Lung (tissue), 12 donors: Measurements from ENCODE around the gene APLN. TPM values are rescaled to one million over a fixed set of nuclear protein-coding genes. Genes with fewer than 3 reads are reported as not detected.

Source experiments
- ATAC-seq: fragments of 200-7000 bp; cut with Tn5 transposase; one replicate; pipeline ENCODE4 v1.9.1; 2020; ENCODE audit warnings: moderate number of reproducible peaks; ENCODE audit not compliant: insufficient read depth, low FRiP score
- DNase-seq, 3 donors: peaks; one replicate each; pipeline ENCODE4 v3.0.0-alpha.2; 2013 to 2017
- H3K27ac ChIP-seq, 2 donors: one replicate each; pipeline ENCODE4 v1.5.1; 2013; ENCODE audit warnings: mild to moderate bottlenecking in 2 of 2, moderate library complexity in 2 of 2, control low read depth in 1 of 2, inconsistent platforms in 1 of 2, low read depth in 1 of 2, low read length in 1 of 2
- H3K27me3 ChIP-seq, 3 donors: one replicate each; pipeline ENCODE4 v1.5.1; 2013; ENCODE audit warnings: low read length in 2 of 3; ENCODE audit not compliant: control insufficient read depth in 3 of 3, insufficient read depth in 3 of 3
- H3K36me3 ChIP-seq, 4 donors: one replicate each; pipeline ENCODE4 v1.5.1; 2013; ENCODE audit warnings: low read length in 4 of 4, mild to moderate bottlenecking in 1 of 4, moderate library complexity in 1 of 4; ENCODE audit not compliant: control insufficient read depth in 4 of 4, insufficient read depth in 4 of 4
- H3K4me1 ChIP-seq, 5 donors: one replicate each; pipeline ENCODE4 v1.5.1; 2013; ENCODE audit warnings: low read length in 5 of 5, mild to moderate bottlenecking in 2 of 5, moderate library complexity in 1 of 5; ENCODE audit not compliant: control insufficient read depth in 5 of 5, insufficient read depth in 5 of 5
- H3K4me3 ChIP-seq: one replicate; pipeline ENCODE4 v1.5.1; 2013; ENCODE audit warnings: mild to moderate bottlenecking, control low read depth, moderate library complexity
- H3K9ac ChIP-seq, 2 donors: one replicate each; pipeline ENCODE4 v1.5.1; 2013; ENCODE audit warnings: low read length in 2 of 2, control low read depth in 1 of 2; ENCODE audit not compliant: insufficient read depth in 1 of 2
- H3K9me3 ChIP-seq, 4 donors: one replicate each; pipeline ENCODE4 v1.5.1; 2013; ENCODE audit warnings: low read length in 3 of 4, mild to moderate bottlenecking in 1 of 4, moderate library complexity in 1 of 4; ENCODE audit not compliant: control insufficient read depth in 4 of 4, insufficient read depth in 3 of 4
- CTCF ChIP-seq: IDR thresholded peaks from 2 replicates; pipeline ENCODE4 v1.5.1; 2012; ENCODE audit warnings: mild to moderate bottlenecking; ENCODE audit errors: control extremely low read depth, extremely low read depth
- WGBS, 2 donors: extraction: QIAGEN DNeasy Blood & Tissue Kit; methylation state at CpG; one replicate each; pipeline ENCODE4 v1.1.7; 2013; 5-methylcytosine and 5-hydroxymethylcytosine counted together
- polyA plus RNA-seq, 2 donors: library from polyadenylated mRNA; stranded (reverse); fragments of 200-250 nt; gene quantifications; one replicate each; pipeline ENCODE4 v1.2.1, GENCODE V29; 2013
- total RNA-seq, 2 donors: library from RNA; depleted of rRNA in 1 of 2; stranded (reverse); fragments of >200 nt in 1 of 2; gene quantifications; one replicate each; pipeline ENCODE4 v1.2.1, GENCODE V29; 2014 to 2021
- donor health status: control.
- donor health status: control.
- donor health status: Bipolar disorder and iron deficiency.
- donor health status: healthy.
- donor health status: DM: yes; HTN: yes; CAD: no.

APLN gene
- total and polyA plus RNA-seq, 4 donors = 1.8 to 10.4 (median 5.7) TPM

- WGBS, 2 donors = 88 to 96% methylated on average over 20 of the region's 20 CpGs
- peaks cover 0 to 12% (median 3%) of the 10 kb centered on the region in 3 donors for H3K27me3 ChIP-seq
- peaks cover 0 to 2% (median 0%) of the 10 kb centered on the region in 4 donors for H3K9me3 ChIP-seq
- no peaks in the 10 kb centered on the region for H3K36me3 ChIP-seq
- H3K9ac ChIP-seq = no peak overlapping the region
- no peak for ATAC-seq
- no peak for DNase-seq
- TF ChIP-seq CTCF = no peak
- H3K4me1 ChIP-seq = peaks cover 0 to 13% (median 0%) of the 10 kb centered on the region in 5 donors
- no peak overlapping the region for H3K27ac ChIP-seq
- no peak overlapping the region for H3K4me3 ChIP-seq
Observed at GRCh38 chrX:129648514-129649267, 6.1 kb downstream of the APLN start.

GRCh38 chrX:129647418-129648410 lies 7.0 kb downstream of the APLN start:
- H3K9me3 ChIP-seq = no peaks in the 10 kb centered on the region
- peaks cover 0 to 16% (median 0%) of the 10 kb centered on the region in 5 donors for H3K4me1 ChIP-seq
- no peak overlapping the region for H3K27ac ChIP-seq
- 82 to 95% methylated on average over 10 to 14 of the region's 14 CpGs for WGBS, 2 donors
- no peak overlapping the region for H3K9ac ChIP-seq
- H3K27me3 ChIP-seq = peaks cover 0 to 9% (median 3%) of the 10 kb centered on the region in 3 donors
- no peak overlapping the region for H3K4me3 ChIP-seq
- no peaks in the 10 kb centered on the region for H3K36me3 ChIP-seq
- no peak for TF ChIP-seq CTCF
- ATAC-seq = no peak
- no peak for DNase-seq

GRCh38 chrX:129646566-129647417 lies 8.0 kb downstream of the APLN start:
- no peak for TF ChIP-seq CTCF
- no peak overlapping the region for H3K9ac ChIP-seq
- H3K9me3 ChIP-seq = peaks cover 0 to 2% (median 0%) of the 10 kb centered on the region in 4 donors
- no peak for ATAC-seq
- H3K36me3 ChIP-seq = no peaks in the 10 kb centered on the region
- H3K4me1 ChIP-seq = peaks cover 0 to 18% (median 0%) of the 10 kb centered on the region in 5 donors
- WGBS, 2 donors = 71 to 81% methylated on average over 12 to 13 of the region's 13 CpGs
- no peak overlapping the region for H3K27ac ChIP-seq
- H3K4me3 ChIP-seq = no peak overlapping the region
- H3K27me3 ChIP-seq = peaks cover 0 to 5% (median 3%) of the 10 kb centered on the region in 3 donors
- peak in 1 of 3 donors; percentile 27 for DNase-seq
